HG02885 (cell line): Measurements from ENCODE around the gene GREB1.

Experiments used
- ATAC-seq: cut with Tn5 transposase; IDR thresholded peaks from one replicate; pipeline ENCODE4 v1.9.1; 2021; ENCODE audit warnings: mild to moderate bottlenecking; ENCODE audit not compliant: unreplicated experiment, poor library complexity

GREB1 gene

DNA sequence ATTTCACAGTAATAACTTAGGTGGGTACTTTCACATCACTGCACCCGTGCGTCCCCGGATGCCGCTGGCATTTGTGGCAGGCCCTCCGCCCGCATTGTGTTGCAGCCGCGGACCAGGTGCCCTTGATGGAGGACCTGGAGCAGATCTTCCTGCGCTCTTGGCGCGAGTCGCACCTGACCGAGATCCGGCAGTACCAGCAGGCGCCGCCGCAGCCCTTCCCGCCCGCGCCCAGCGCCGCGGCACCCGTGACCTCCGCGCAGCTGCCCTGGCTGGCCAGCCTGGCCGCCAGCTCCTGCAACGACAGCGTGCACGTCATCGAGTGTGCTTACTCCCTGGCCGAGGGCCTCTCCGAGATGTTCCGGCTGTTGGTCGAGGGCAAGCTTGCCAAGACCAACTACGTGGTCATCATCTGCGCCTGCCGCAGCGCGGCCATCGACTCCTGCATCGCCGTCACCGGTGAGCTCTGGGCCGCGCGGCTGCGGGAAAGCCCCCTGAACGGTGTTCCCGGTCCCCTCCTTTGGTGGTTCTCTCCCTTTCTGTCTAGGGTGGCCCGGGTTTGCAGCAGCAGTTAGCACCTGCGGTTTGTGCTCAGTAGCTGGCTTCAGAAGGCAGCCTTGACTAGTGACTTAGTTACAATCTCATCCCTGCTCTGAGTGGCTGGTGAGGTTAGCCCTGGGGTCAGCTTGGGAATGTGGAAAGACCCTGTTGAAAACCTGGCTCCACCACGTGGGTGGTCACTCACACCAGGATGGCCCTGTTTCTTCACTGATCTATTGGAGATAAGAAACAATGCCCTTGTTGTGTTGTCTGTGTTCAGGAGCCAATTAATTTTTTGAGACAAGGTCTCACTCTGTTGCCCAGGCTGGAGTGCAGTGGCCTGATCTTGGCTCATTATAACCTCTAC, 59.1 kb downstream of the GREB1 start:
- no peak for ATAC-seq

- no peak for ATAC-seq
Observed at GRCh38 chr2:11596801-11597200, 63.0 kb downstream of the GREB1 start.

DNA sequence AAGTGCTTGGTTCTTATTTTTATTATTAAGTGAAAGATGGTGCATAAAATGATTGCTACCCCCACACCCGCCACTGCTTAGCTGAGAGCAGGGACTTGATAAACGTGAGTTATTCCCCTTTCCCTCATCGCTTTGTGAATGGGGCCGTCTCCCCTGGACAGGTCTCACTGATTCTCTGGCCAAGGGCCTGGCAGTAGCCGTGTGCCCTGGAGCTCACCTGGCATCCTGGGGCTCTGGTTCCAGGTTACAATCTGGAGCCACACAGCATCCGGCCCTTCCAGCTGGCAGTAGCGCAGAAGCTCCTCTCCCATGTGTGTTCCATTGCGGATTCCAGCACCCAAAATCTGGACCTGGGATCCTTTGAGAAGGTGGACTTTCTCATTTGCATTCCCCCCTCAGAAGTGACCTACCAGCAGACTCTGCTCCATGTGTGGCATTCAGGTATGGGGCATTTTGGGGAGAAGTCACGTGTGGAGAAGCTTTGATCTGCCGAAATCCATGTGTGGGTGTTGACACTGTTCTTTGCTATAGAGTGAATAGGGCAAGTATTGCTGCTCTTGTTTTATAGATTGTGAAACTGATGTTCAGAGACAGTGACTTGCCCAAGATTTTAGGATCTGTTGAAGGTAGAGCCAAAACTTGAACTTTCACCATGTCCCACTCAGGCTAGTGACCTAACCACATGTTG, 63.8 kb downstream of the GREB1 start:
- no peak for ATAC-seq

DNA sequence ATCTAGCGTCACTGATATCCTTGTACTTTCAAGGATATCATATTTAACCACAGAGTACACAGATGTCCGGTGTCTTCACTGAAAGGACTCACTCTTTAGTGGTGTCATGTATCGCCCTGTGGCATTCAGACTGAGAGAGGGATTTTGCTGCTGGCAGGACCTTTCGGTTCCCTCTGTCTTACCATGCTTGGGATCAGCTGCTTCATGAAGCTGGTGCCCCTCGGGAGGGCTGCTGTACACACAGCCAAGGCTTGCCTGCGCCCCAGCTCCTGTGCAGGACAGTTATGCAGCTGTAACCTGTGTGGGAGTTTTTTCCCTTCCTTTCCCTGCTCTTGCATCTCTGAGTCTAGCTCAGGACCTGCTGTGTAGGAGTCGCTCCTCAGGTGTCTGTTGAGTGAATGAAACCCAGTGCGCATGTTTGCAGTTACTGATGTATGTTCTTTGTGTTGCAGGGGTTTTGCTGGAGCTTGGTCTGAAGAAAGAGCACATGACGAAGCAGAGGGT, 64.4 kb downstream of the GREB1 start:
- no peak for ATAC-seq

- no peak for ATAC-seq
Observed at GRCh38 chr2:11602563-11603204, 68.8 kb downstream of the GREB1 start.

DNA sequence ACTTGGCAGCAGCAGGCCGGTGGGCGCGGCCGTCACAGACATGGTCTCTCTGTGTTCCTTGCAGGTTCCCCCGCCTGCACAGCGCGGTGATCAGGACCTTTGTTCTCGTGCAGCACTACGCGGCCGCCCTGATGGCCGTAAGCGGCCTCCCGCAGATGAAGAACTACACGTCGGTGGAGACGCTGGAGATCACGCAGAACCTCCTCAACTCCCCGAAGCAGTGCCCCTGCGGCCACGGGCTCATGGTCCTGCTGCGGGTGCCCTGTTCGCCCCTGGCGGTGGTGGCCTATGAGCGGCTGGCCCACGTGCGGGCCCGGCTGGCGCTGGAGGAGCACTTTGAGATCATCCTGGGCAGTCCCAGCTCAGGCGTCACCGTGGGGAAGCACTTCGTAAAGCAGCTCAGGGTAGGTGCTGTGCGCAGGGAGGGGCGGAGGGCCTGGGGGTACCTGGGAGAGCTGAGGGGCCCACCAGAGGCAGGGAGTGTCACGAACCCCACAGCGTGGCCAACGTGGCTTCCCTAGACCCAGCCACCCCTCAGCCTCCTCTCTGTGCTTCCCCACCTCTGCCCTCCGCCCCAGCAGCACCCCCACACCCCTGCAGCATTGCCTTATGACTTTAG, 76.9 kb downstream of the GREB1 start:
- ATAC-seq: no peak

- ATAC-seq: no peak
Observed at GRCh38 chr2:11611251-11611650, 77.4 kb downstream of the GREB1 start.

GRCh38 chr2:11612553-11613215, 78.8 kb downstream of the GREB1 start:
- ATAC-seq: no peak

- ATAC-seq: no peak
Observed at GRCh38 chr2:11613297-11613696, 79.5 kb downstream of the GREB1 start.

- no peak for ATAC-seq
Observed at GRCh38 chr2:11615209-11615608, 81.4 kb downstream of the GREB1 start.

GRCh38 chr2:11616097-11616687, 82.3 kb downstream of the GREB1 start:
- no peak for ATAC-seq

GRCh38 chr2:11616851-11617415, 83.1 kb downstream of the GREB1 start:
- no peak for ATAC-seq

DNA sequence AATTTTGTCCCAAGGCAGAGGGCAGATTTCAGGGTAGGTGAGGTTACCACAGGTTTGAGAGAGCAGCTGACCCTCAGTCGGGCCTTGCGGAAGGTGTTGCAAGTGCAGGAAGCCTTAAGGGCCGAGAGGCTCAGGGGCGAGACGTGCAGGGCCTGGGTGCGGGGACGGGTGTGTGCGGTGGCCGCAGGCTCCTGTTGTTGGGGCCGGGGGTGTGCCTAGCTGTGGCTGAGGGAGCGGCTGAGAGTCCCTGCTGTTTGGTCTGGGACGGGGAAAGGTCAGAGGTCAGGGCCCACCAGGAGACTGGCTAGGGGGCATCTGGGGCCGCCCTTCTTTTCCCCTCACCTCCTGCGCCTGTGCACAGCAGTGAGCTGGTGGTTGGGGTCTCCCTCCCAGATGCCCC, 83.7 kb downstream of the GREB1 start:
- ATAC-seq: no peak

DNA sequence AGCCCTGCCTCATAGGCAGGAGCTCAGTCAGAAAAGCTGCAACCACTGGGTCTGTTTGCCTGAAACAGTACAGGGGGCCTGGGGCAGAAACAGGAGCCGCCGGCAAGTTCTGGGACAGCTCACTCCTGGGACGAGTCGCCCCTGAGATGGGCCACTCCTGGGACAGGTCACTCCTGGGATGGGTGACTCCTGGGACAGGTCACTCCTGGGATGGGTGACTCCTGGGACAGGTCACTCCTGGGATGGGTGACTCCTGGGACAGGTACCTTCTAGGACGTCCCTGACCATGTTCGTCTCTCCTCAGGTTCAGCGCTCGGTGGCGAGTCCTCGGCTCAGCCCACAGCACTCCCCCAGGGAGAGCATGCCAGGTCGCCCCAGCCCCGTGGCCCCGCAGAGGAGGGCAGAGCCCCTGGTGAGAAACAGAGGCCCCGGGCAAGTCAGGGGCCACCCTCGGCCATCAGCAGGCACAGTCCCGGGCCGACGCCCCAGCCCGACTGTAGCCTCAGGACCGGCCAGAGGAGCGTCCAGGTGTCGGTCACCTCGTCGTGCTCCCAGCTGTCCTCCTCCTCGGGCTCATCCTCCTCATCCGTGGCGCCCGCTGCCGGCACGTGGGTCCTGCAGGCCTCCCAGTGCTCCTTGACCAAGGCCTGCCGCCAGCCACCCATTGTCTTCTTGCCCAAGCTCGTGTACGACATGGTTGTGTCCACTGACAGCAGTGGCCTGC, 84.3 kb downstream of the GREB1 start:
- ATAC-seq: no peak

- no peak for ATAC-seq
Observed at GRCh38 chr2:11618708-11619062, 84.8 kb downstream of the GREB1 start.

- ATAC-seq: no peak
Observed at GRCh38 chr2:11621410-11621809, 87.6 kb downstream of the GREB1 start.

DNA sequence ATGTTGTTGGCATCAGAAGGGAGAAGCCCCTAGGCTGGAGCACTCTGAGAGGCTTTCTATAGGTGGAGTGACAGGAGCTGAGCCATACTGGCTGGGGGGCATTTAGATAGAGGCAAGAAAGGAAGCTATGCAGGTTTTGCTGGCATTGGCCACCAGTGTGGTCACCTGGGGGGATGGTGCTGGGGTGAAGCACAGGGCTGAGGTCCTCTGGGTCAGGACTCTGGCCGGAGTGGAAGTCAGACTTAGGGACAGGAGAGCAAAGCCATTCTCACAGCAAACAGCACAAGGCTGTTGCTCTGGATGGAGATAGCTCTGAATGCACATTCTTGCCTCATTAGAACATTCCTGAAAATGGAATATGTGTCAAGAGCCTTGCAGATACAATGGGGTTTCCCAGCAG, 88.8 kb downstream of the GREB1 start:
- ATAC-seq: no peak

DNA sequence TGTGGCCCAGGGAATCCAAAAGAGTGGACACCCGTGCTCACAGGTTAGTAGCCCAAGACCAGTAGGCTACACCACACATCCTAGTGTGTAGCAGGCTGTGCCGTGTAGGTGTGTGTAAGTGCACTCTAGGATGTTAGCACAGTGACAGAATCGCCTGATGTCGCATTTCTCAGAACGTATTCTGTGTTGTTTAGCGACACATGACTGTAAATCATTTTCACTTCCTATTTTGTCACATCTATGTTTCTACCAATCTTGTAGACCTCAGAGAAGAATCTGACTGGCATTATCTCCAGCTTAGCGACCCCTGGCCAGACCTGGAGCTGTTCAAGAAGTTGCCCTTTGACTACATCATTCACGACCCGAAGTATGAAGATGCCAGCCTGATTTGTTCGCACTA, 91.0 kb downstream of the GREB1 start:
- ATAC-seq: no peak

DNA sequence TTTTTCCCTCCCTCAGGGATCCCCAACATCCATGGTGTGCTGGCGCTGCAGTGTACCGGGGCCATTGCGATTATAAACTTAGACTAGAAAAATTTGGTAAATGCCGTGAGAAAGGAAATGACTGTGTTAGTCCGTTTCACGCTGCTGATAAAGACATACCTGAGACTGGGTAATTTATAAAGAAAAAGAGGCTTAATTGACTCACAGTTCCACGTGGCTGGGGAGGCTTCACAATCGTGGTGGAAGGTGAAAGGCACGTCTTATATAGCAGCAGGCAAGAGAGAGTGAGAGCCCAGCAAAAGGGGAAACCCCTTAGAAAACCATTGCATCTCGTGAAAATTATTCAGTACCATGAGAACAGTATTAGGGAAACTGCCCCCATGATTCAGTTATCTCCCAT, 91.8 kb downstream of the GREB1 start:
- no peak for ATAC-seq
